ENCODE measurements around the gene IL1RL2.

The IL1RL2 gene

DNA sequence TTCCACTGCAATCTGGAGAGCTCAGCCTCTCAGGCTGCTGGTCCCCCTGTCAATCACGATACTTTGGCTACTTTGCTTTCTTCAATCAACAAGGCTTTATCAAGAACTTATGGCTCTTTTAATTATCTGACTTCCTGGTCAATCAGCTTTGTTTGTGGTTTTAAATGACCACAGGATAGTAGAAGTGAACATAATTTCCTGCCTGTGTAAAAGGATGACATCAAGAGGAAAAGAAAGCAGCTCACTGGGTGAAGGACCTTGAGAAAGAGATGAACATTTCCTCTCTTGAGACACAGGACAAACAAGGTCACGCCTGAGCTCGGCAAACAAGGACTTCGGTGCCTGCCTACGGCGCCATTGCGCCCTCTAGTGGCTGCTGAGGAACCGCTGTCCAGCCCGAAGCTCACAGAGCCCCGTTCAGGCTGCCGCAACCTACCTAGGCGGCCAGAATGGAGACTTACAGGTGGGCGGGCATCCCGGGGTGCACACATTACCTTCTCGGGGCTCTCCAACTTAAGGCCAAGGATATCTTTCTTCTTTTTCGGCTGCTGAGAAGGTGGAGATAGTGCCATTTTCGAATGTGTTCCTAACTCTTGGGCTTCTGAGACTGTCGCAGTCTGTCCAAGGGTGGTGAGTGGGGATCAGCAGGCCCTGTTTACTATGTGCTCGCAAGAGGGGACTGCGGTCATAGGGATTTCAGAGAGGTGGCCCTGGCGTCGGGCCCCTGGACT is 54.0 kb downstream of the IL1RL2 start:
- DNase-seq, result peak; percentile 45 to 77

DNA sequence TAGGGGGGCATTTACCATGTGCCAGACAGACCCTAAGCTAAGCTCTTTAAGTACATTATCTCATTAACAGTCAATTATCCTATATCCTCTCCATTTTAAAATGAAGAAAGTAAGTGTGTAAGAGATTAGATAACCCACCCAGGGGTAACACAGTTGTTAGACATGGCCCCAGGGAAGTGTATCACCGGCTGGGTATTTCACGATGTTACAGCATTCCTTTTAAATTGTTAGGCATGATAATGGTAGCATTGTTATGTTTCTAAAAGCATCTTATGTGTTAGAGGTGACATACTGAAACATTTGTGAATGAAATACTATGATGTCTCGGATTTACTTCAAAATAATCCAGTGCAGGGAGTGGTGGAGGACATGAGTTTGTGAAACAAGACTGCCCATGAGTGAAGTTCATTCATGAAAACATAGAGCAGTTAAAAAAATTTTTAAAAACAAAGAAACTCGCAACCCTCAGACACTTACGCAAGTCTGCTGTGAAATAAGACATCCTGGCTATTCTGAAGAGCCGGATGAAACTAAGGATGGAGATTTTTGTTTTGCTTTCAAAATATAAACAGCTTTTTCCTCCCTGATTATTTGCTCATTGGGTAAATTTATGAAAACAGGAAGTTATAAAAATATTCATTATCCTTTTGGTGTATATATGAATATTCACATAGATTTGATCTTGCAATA is 54.9 kb downstream of the IL1RL2 start:
- no peak for DNase-seq

DNA sequence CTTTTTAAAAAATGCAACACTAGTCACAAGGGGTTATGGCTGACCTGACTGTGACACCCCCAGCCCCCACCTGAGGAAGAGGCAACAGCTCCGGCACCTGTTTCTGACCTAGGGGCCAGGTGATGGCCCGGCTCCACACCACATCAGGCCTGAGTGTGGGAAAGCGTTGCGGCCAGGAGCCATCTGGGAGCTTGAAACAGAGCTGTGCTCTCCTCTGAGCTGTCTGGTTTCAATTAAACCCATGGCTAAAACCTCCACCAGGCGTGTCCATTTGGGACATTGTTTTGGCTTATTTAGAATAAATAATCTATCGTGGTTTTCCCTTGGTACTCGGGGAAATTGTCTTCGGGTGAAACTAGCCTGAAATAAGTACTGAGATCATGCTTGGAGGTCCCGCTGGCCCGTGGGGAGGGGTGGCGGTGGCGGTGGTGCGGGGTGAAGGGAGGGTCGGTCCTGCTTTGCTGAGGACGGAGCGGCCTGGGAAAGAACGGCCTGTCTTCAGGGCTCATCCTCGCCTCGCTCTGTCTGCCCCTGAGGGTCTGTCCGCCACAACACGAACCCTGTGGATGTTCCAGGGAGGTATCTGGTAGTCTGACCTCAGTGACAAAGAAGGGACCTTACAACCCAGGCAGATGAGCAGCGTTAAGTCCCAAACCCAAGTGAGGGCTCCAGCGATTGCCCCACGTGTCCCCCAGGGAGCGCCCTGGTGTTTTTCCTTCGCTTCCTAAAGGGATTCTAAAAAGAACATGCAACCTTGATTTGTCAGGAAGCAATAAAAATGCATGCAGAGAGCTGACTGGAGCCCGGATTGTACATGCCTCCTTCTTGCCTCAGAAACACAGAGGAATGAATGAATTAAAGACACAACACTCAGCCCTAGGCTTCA is 58.7 kb downstream of the IL1RL2 start:
- DNase-seq, result no peak

DNA sequence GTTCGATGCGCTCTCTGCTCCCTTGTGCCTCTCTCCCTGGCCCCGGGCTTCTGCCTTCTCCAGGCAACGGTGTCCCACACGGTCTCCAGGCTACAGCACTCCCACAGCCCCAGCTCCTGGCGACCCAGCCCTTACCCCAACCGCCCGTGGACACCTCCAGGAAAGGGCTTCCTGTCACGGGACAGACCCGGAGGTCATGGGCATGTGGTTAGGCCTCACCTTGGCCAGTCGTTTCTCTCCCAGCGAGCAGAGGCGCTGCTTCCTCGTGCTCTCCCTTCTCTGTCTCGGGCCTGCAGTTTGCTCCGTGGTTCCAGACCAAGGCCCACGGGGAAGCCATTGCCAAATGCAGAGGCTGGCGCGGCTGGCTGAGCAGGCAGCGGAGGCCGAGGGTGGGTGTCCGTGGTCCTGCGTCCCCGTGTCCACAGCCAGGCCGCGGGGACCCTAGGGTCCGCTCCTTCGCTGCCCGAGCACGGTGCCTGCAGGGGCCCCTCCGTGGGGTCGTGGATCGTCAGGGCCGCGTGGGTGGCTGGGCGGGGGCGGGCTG is 63.5 kb downstream of the IL1RL2 start:
- DNase-seq, result no peak

DNA sequence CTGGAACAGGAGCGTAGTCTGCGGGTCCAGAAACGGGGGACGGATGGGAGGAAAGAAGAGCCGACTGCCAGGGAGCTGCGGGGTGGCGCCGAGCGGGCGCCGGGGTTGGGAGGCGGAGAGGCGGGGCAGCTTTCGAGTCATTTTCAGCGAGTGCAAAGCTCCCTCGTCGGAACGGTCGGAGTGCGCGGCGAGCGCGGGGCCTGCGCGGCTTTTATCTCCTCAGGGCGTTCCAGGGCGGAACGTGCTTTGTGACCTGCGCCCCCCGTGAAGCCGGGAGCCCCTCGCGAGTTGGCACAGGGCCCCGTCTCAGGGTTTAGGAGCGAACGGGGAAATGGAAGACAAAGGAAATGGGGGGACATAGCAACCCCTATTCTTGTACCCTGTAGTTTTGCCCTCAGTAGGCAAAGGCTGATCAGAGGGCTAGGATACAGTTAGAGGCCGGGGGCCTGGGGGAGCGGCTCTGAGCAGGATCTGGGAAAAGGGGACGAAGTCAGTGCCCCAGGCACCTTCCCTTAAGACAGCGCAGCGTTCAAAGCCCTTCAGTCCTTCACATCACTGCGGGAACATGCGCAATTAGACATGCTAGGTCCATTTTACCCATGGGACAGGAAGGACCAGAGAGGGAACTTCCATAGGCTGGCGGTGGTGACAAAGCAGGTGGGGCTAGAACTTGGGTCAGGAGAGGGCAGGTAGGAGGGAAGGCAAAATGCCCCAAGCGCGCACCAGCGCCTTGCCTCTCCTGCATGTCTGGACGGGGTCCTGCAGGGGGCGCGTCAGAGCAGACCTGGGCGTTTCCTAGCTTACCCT is 64.4 kb downstream of the IL1RL2 start:
- DNase-seq, result no peak

DNA sequence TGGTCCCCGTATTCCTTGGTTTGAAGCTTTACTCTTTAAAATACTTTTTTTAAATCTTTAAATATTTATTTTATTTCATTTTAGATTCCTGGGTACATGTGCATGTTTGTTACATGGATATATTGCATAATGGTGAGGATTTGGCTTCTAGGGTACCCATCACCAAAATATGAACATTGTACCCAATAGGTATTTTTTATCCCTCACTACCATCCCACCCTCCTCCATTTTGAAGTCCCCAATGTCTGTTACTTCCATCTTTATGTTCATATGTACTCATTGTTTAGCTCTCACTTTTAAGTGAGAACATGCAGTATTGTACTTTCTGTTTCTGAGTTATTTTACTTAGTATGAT is 65.0 kb downstream of the IL1RL2 start:
- no peak for DNase-seq

DNA sequence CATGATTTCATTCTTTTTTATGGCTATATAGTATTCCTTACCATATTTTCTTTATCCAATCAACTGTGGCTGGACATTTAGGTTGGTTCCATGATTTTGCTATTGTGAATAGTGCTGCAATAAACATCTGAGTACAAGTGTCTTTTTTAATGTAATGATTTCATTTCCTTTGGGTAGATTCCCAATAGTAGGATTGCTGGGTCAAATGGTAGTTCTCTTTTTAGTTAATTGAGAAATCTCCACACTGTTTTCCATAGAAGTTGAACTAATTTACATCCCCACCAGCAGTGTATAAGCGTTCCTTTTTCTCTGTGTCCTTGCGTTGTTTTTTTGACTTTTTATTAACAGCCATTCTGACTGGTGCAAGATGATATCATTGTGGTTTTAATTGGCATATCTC is 65.4 kb downstream of the IL1RL2 start:
- no peak for DNase-seq

DNA sequence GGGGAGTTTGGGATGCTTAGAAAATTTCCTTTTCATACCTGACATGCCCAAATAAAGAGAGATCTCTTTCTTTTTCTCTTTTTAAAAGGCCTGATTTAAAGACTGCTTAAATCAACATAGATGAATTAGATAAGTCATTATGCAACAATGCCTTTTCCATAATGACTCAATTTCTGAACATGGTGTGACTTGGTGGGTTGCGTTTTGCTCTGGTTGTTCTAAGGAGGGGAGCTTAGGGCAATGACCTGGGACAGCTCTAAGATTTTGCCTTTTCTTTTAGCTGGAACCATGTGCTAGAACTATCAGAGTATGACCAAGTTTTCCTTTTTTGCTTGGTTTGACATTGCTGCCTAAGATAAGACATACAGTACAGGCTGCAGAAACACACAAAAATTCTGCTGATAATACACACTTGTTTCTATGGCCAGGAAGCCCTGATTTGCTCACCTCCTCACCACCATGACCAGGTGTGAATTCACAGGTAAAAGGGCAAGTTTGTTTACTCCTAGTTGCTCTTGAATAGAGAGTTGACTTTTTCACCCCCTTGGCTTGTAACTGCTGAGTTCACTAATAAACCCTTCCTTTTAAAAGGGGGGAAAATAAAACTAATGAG is 66.4 kb downstream of the IL1RL2 start:
- no peak for DNase-seq

DNA sequence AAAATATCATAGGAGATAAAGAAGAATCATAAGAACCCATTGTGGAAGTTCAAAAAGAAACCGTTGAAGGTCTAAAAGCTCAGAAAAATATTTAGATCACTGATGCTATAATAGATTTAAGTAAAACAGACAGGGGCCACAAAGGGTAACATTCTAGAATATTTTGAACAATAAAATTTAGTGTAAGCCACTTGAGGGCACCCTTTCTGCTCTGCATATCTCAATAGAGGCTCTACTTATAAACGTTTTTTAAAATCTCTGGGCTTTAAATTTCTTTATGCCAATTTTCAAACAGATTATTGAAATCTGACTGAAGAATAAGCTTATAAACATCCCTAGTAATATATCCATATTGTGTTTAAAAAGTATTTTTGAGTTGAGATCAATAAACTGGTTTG is 66.9 kb downstream of the IL1RL2 start:
- no peak for DNase-seq

DNA sequence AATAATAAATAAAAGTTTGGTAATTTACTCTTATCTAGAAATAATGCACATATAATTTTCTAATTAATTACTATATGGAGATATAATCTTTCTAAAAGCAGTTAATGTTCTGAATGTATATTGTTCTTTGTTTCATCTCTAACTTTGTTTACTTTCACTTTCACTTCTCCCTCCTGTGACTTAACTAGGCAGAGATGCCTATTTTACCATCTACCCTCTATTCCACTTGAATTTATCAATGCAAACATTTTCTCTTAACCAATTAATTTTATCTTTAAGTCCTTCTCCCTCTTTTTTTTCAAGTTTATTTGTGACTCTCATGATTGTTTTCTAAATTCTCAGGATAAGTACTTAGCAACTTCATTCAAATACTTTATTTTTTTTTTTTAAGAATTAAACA is 69.5 kb downstream of the IL1RL2 start:
- DNase-seq, result no peak

DNA sequence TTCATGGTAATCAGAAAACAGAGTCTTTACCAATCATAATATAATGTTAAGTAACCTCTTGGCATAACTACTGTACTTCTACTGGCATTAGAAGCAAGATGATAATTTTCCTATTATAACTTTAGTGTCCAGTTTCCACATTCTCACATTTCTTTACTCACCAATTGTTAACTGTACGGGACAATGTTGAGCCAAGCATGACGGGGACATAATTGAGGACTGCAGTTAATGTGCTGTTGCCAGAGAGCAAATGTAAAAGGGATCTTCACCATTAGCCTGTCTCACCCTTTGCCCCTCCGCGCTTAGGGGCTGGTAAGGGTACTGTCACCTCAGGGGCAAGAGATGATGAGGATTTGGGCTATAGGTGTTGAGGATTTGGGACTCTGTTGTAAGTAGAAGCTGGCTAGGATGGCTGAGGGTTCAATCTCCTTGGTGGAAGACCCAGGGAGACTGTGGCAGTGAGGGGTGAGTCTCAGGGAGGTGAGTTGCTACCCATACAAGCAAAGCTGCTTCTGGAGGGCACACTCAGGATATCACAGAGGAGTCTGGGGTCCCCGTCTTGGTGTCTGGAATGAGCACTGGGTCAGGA is 70.1 kb downstream of the IL1RL2 start:
- DNase-seq, result no peak

DNA sequence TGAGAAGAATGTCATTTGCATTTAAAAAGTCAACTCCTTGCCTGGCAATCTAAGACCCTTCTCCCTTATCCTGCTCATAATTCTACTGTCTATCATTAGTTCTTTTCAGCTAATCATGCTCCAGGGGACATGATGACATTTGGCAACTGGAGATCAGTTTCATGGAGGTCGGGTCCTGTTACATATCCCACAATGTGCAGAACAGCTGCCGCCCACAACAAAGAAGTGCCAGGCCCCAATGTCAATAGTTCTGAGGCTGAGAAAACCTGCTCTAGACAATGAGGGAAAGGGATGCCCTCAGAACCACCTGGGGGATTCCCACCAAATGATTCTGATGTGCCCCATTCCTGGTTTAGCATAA is 71.2 kb downstream of the IL1RL2 start:
- no peak for DNase-seq

DNA sequence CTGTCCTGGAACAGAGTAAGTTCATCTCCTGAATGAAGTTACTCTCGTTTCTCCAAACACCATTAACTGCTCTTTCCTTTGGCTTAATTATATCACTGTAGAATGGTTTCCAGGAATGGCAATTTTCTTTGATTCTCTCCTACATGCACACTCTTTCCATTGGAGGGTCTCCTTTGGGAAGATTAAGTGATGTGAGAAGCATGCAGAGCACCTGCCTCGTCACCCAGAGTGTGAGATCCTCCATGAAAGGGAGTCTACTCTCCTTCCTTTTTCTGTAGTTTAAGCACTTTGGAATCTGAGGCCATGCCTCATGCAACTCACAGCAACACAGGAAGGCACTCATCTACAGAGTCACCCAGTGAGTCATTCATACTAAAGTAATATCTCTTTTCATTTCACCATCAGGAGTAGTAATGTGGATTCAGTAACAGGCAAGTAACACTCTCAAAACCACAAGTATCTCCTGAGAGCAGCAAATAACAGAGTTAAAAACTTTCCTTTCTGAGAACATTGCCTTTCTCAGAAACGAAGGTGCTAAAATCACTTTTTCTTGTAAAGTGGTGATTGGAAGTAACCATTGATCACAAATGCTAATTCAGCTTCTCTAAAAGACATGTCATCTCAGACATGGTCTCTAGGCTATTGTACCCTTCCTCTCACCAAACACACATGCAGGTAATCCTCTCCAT is 71.7 kb downstream of the IL1RL2 start:
- no peak for DNase-seq

DNA sequence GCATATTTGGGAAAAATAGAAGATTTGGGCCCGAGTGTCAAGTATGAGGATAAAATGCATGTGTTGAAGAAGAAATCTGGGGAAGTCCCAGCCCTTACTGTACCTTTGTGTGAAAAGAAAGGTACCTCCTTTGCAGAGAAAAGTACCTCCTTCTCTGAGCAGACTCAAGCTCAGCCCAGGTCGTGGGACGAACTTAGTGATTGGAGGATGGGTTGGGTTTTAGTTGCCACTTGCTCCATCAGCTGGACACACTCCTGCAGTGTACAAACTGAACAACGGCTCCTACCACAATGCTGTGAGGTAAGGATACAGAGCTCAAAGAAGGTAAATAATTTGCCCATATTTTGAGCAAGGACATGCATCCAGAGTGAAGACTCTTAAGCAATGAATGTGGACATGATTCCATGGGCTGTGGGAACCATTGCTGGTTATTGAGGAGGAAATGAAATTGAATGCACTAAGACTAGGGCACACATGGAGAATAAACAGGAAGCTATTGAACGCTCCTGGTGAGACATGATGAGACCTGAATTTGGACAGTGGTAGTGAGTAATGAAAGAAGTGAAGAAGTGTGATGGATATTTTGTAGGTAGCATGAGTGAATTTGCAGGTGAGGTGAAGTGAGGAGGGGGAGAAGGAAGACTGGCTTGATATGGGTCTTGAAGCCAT is 74.8 kb downstream of the IL1RL2 start:
- no peak for DNase-seq

DNA sequence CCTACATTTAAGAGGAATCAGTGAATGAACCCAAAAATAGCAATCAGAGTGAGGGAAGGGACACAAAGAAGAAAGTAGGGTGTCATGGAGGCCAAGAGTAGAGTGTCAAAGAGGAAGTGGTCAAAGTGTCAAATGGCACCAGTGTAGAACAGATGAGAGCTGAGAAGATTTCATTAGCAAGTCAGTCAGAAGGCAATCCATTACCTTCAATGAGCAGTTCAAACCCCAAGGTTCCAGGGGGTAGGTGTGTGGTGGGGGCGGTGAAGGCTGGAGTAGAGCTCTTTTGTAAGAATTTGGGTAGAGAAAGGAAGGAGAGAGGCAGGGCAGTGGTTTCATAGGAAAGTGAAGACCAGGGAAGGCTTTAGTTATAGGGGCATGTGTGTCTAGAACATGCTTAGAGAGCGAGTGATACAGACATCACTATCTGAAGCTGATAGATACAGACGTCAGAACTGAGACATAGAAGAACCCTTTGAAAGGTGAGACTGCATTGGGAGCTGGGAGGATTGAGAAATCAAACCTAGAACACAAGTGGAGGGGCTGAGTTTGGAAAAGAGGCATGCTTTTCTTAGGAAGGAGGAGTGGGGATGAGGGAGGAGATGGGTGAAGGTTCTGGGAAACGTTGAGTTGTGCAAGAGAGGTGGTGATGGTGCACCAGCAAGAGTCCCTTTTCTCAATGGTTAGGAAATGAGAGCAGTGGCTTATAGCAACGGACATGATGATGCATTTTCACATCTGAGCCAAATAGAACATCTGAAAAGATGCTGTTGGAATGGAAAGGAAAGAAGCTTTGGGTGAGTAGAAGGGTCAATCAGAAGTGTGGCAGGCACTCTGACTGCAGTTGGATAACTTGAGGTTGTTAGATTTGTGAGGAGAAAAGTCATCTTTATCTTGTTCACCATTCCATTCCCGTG is 75.7 kb downstream of the IL1RL2 start:
- DNase-seq, result no peak

DNA sequence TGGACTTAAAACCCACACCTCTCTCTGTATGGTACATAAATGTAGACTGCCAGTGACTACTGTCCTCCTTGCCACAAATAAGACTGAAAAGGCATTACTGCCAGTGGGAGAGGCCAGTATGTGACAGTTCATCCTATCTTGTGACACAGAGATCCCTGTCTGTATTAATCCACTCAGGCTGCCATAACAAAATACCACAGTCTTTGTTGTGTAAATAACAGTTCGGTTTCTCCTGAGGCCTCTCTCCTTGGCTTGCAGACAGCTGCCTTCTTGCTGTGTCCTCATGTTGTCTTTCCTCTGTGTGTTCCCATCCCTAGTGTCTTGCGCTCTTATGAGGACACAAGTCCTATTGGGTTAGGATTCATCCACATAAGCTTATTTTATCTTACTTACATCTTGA is 78.1 kb downstream of the IL1RL2 start:
- no peak for DNase-seq

DNA sequence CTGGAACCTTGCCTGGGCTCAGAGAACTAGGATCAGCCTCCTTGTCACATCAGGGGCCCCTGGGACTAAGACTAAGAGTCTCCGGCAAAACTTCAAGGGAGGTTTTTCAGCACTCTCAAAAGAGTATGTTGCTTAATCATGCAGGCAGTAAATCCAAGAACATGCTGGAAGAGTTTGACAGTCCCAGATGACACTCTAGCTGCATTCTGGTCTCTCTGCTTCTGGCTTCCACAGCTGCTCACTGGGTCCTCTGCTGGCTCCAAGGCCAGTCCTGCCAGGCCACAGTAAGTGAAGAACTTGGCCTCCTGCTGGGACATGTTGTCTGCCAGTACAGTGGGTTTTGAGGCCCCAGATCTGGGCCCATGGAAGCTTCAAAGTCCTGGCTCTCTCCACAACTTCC is 79.4 kb downstream of the IL1RL2 start:
- no peak for DNase-seq

DNA sequence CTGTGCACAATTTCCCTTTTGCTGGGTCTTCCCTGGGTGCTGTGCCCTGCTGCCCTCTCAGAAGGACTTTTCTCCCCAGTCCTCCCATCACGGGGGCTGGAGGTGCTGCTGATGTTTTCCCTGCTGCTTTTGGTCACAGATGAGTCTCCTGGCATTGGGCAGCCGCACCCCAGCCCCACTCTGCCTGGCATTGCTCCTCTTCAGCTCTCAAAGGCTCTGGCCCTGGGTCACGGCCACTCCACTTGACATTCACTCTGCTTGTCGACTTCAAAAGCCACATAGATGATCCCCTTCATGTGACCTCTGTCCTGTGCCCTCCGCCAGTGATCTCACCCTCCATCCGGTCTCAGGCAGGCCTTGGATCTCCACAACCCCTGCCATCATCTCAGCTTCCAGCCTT is 81.0 kb downstream of the IL1RL2 start:
- no peak for DNase-seq

DNA sequence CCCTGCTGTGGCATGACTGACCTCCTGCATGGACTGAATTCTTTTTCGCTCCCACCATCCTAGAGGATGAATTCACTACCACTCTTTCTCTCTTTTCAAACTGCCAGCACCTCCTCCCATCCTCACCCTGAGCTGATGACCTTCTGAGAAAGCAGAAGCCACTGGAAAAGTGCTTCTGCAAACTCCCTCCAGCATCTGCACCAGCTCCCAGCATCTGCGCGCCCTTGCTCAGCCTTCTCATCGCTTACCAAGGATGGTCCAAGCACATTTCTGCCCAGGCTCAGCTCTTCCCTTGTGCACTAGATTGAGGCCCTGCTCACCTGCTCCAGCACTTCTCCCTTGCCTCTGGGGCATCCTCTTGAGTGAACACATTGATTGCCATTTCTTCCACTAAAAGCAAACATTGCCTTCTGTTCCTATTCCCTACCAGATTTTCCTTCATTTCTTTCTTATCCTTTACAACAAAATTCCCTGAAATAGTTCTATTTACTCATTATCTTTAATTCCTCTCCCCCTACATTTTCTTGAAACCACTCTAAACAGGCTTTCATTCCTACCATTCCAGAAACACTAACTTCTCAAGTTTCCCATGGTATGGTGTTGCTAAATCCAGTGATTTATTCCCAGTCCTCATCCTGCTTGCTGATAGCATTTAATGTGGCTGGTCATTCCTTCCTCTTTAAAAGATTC is 81.8 kb downstream of the IL1RL2 start:
- DNase-seq, result no peak
